HepG2 (cell line): ENCODE data around the gene JMY.

Experiments
- ARID2 ChIP-seq: sonication (generic); formaldehyde crosslinking; IDR thresholded peaks from 2 replicates; pipeline ENCODE4 v1.8.1; 2022; ENCODE audit warnings: mild to moderate bottlenecking, missing genetic modification reagents, borderline replicate concordance
- BCL3 ChIP-seq: sonication (generic); formaldehyde crosslinking; IDR thresholded peaks from 2 replicates; pipeline ENCODE4 v1.5.1; 2020; ENCODE audit warnings: mild to moderate bottlenecking, missing genetic modification reagents, moderate library complexity
- CBFB ChIP-seq: sonication (generic); formaldehyde crosslinking; IDR thresholded peaks from 2 replicates; pipeline ENCODE4 v1.4.0; 2020; ENCODE audit warnings: missing genetic modification reagents
- CENPX ChIP-seq: sonication (generic); formaldehyde crosslinking; IDR thresholded peaks from 2 replicates; pipeline ENCODE4 v1.9.0; 2021; ENCODE audit warnings: mild to moderate bottlenecking, missing genetic modification reagents, moderate library complexity
- ELF3 ChIP-seq: IDR thresholded peaks from 2 replicates; pipeline ENCODE4 v1.6.1; 2016; ENCODE audit warnings: missing genetic modification reagents, missing compliant biosample characterization
- GRHL1 ChIP-seq: sonication (generic); formaldehyde crosslinking; conservative IDR thresholded peaks from 2 replicates; pipeline ENCODE4 v1.8.0; 2022; ENCODE audit warnings: missing genetic modification reagents
- MAZ ChIP-seq, 2 experiments: sonication (generic) in 1 of 2; formaldehyde crosslinking in 1 of 2; IDR thresholded peaks; 2 replicates each; pipeline versions ENCODE4 v1.5.0 to v1.6.1; 2012 to 2020; ENCODE audit warnings: low read depth in 2 of 2, mild to moderate bottlenecking in 2 of 2, borderline replicate concordance in 1 of 2, improper control_type of control experiment in 1 of 2, low read length in 1 of 2, missing genetic modification reagents in 1 of 2, moderate library complexity in 1 of 2
- NR2F6 ChIP-seq, 2 experiments: IDR thresholded peaks; 2 replicates each; pipeline ENCODE4 v1.6.1; 2016; ENCODE audit warnings: antibody characterized with exemption in 1 of 2, mild to moderate bottlenecking in 1 of 2
- RAD21 ChIP-seq: fragments of 450-650 bp; formaldehyde crosslinking; IDR thresholded peaks from 2 replicates; pipeline ENCODE4 v1.5.0; 2020; ENCODE audit warnings: mild to moderate bottlenecking
- SP2 ChIP-seq: sonication (generic); formaldehyde crosslinking; IDR thresholded peaks from 2 replicates; pipeline ENCODE4 v1.5.1; 2020; ENCODE audit warnings: mild to moderate bottlenecking, missing genetic modification reagents
- STAT5B ChIP-seq: sonication (generic); formaldehyde crosslinking; IDR thresholded peaks from 2 replicates; pipeline ENCODE4 v1.4.0; 2020; ENCODE audit warnings: missing genetic modification reagents
- TBP ChIP-seq: sonication (generic); formaldehyde crosslinking; IDR thresholded peaks from 2 replicates; pipeline ENCODE4 v1.5.0; 2020; ENCODE audit warnings: missing genetic modification reagents
- ZNF205 ChIP-seq: IDR thresholded peaks from 2 replicates; pipeline ENCODE4 v1.6.1; 2018; ENCODE audit warnings: missing biosample characterization, missing genetic modification reagents
- TF ChIP-seq, protein P1 (sequence below): sonication (generic); formaldehyde crosslinking; IDR thresholded peaks from 2 replicates; pipeline ENCODE4 v1.5.0; 2020; ENCODE audit warnings: mild to moderate bottlenecking, missing genetic modification reagents, moderate library complexity

- TF ChIP-seq NR2F6 (IDR thresholded peaks at IDR 0.05) (no peak), NR2F6 (CRISPR knock-in tag; IDR thresholded peaks at IDR 0.05) (no peak), RAD21 (CRISPR knock-in tag) (no peak), MAZ (IDR thresholded peaks at IDR 0.05; ENCODE audit: borderline replicate concordance, low read depth, low read length) (no peak), MAZ (CRISPR knock-in tag; IDR thresholded peaks at IDR 0.05; ENCODE audit: low read depth) (no peak), ZNF205 (no peak), SP2 (CRISPR knock-in tag) (no peak), ELF3 (CRISPR knock-in tag) (no peak), TBP (CRISPR knock-in tag) (no peak), CENPX (CRISPR knock-in tag) (no peak), GRHL1 (CRISPR knock-in tag) (no peak), STAT5B (CRISPR knock-in tag) (no peak), CBFB (no peak), BCL3 (no peak), ARID2 (CRISPR knock-in tag) (no peak)
- TF ChIP-seq, protein P1, sequence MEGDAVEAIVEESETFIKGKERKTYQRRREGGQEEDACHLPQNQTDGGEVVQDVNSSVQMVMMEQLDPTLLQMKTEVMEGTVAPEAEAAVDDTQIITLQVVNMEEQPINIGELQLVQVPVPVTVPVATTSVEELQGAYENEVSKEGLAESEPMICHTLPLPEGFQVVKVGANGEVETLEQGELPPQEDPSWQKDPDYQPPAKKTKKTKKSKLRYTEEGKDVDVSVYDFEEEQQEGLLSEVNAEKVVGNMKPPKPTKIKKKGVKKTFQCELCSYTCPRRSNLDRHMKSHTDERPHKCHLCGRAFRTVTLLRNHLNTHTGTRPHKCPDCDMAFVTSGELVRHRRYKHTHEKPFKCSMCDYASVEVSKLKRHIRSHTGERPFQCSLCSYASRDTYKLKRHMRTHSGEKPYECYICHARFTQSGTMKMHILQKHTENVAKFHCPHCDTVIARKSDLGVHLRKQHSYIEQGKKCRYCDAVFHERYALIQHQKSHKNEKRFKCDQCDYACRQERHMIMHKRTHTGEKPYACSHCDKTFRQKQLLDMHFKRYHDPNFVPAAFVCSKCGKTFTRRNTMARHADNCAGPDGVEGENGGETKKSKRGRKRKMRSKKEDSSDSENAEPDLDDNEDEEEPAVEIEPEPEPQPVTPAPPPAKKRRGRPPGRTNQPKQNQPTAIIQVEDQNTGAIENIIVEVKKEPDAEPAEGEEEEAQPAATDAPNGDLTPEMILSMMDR (CRISPR knock-in tag) = no peak
These were observed 49.9 kb downstream of the JMY start for GRCh38 chr5:79285833-79286232.
